ENCODE data around the gene COG5. TPM values are rescaled to one million over a fixed set of nuclear protein-coding genes. Genes with fewer than 3 reads are reported as not detected.

Gene COG5
- total and polyA plus RNA-seq, 2 donors from 2014 or later = 8.6 to 45.7 TPM

GRCh38 chr7:107327986-107328569, 235.6 kb downstream of the COG5 start:
- intact Hi-C loops (cut with DNase I) = no loop called here
- H3K9ac ChIP-seq (ENCODE audit: low read length in 3 of 3) = no peak overlapping the region
- H3K4me1 ChIP-seq (ENCODE audit: control insufficient read depth in 2 of 3, insufficient read depth in 2 of 3, low read depth in 1 of 3, low read length in 3 of 3) = no peaks in the 10 kb centered on the region
- H3K27ac ChIP-seq (ENCODE audit: low read depth in 2 of 2, low read length in 2 of 2) = no peak overlapping the region
- H3K36me3 ChIP-seq (ENCODE audit: control insufficient read depth in 2 of 3, insufficient read depth in 3 of 3, low read length in 3 of 3) = no peaks in the 10 kb centered on the region
- TF ChIP-seq CTCF (IDR thresholded peaks at IDR 0.05; ENCODE audit: borderline replicate concordance, extremely low read depth, insufficient read depth) = no peak
- no peaks in the 10 kb centered on the region for H3K27me3 ChIP-seq (ENCODE audit: control insufficient read depth, insufficient read depth, low read length)
- H3K9me3 ChIP-seq (ENCODE audit: control insufficient read depth in 2 of 3, insufficient read depth in 1 of 3, low read length in 3 of 3) = no peaks in the 10 kb centered on the region
- H3K4me3 ChIP-seq (ENCODE audit: low read length in 3 of 3) = no peak overlapping the region
- DNase-seq (no peak), FAIRE-seq (no peak)

- FAIRE-seq (no peak), DNase-seq (no peak)
- TF ChIP-seq CTCF (IDR thresholded peaks at IDR 0.05; ENCODE audit: borderline replicate concordance, extremely low read depth, insufficient read depth) = no peak
- no peak overlapping the region for H3K4me3 ChIP-seq (ENCODE audit: low read length in 3 of 3)
- no peaks in the 10 kb centered on the region for H3K4me1 ChIP-seq (ENCODE audit: control insufficient read depth in 2 of 3, insufficient read depth in 2 of 3, low read depth in 1 of 3, low read length in 3 of 3)
- H3K9ac ChIP-seq (ENCODE audit: low read length in 3 of 3) = no peak overlapping the region
- H3K36me3 ChIP-seq (ENCODE audit: control insufficient read depth in 2 of 3, insufficient read depth in 3 of 3, low read length in 3 of 3) = no peaks in the 10 kb centered on the region
- H3K9me3 ChIP-seq (ENCODE audit: control insufficient read depth in 2 of 3, insufficient read depth in 1 of 3, low read length in 3 of 3) = no peaks in the 10 kb centered on the region
- H3K27me3 ChIP-seq (ENCODE audit: control insufficient read depth, insufficient read depth, low read length) = no peaks in the 10 kb centered on the region
- no peak overlapping the region for H3K27ac ChIP-seq (ENCODE audit: low read depth in 2 of 2, low read length in 2 of 2)
- intact Hi-C loops (cut with DNase I) = no loop called here
Measured at GRCh38 chr7:107326061-107326460, 237.7 kb downstream of the COG5 start.

GRCh38 chr7:107322015-107322414, 241.7 kb downstream of the COG5 start:
- H3K4me1 ChIP-seq (ENCODE audit: control insufficient read depth in 2 of 3, insufficient read depth in 2 of 3, low read depth in 1 of 3, low read length in 3 of 3) = no peaks in the 10 kb centered on the region
- DNase-seq (no peak), FAIRE-seq (no peak)
- intact Hi-C loops (cut with DNase I) = no loop called here
- H3K4me3 ChIP-seq (ENCODE audit: low read length in 3 of 3) = no peak overlapping the region
- no peaks in the 10 kb centered on the region for H3K9me3 ChIP-seq (ENCODE audit: control insufficient read depth in 2 of 3, insufficient read depth in 1 of 3, low read length in 3 of 3)
- H3K36me3 ChIP-seq (ENCODE audit: control insufficient read depth in 2 of 3, insufficient read depth in 3 of 3, low read length in 3 of 3) = no peaks in the 10 kb centered on the region
- no peaks in the 10 kb centered on the region for H3K27me3 ChIP-seq (ENCODE audit: control insufficient read depth, insufficient read depth, low read length)
- no peak overlapping the region for H3K9ac ChIP-seq (ENCODE audit: low read length in 3 of 3)
- H3K27ac ChIP-seq (ENCODE audit: low read depth in 2 of 2, low read length in 2 of 2) = no peak overlapping the region
- no peak for TF ChIP-seq CTCF (IDR thresholded peaks at IDR 0.05; ENCODE audit: borderline replicate concordance, extremely low read depth, insufficient read depth)

DNA sequence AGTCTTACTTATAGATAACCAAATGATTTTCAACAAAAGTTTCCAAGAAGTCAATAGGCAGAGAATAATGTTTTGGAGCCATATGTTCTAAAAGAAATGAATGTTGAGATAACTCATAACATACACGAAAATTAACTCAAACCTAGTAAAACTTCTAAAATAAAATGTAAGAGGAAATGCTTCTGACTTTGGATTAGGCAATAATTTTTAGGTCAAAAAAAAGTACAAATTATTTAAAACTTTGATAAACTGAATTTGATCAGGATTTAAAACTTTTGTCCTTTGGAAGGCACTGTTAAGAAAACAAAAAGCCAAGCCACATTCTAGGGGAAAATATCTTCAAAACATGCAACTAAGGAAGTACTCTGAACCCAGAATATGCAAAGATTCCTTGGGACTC, 242.1 kb downstream of the COG5 start:
- no peaks in the 10 kb centered on the region for H3K9me3 ChIP-seq (ENCODE audit: control insufficient read depth in 2 of 3, insufficient read depth in 1 of 3, low read length in 3 of 3)
- no peak overlapping the region for H3K4me3 ChIP-seq (ENCODE audit: low read length in 3 of 3)
- no peak for FAIRE-seq
- no peaks in the 10 kb centered on the region for H3K27me3 ChIP-seq (ENCODE audit: control insufficient read depth, insufficient read depth, low read length)
- no peak for TF ChIP-seq CTCF (IDR thresholded peaks at IDR 0.05; ENCODE audit: borderline replicate concordance, extremely low read depth, insufficient read depth)
- intact Hi-C loops (cut with DNase I) = no loop called here
- no peaks in the 10 kb centered on the region for H3K4me1 ChIP-seq (ENCODE audit: control insufficient read depth in 2 of 3, insufficient read depth in 2 of 3, low read depth in 1 of 3, low read length in 3 of 3)
- no peaks in the 10 kb centered on the region for H3K36me3 ChIP-seq (ENCODE audit: control insufficient read depth in 2 of 3, insufficient read depth in 3 of 3, low read length in 3 of 3)
- DNase-seq = no peak
- no peak overlapping the region for H3K9ac ChIP-seq (ENCODE audit: low read length in 3 of 3)
- no peak overlapping the region for H3K27ac ChIP-seq (ENCODE audit: low read depth in 2 of 2, low read length in 2 of 2)

All from kidney (tissue), 14 donors.